ENCODE results near the gene TMEM37.
"Not testable (repeated sequence)": the region's sequence is repeated elsewhere in the genome, so short reads cannot be mapped to it uniquely, and the experiment has no call there.

TMEM37 gene

GRCh38 chr2:119431155-119431975, at the start of gene TMEM37:
TSS of gene TMEM37 (plus strand) at chr2:119431854. CDS start at chr2:119431904, 50 bp downstream.
- DNase-seq (ENCODE audit: low spot score) (peak; percentile 55), FAIRE-seq (no peak)

GRCh38 chr2:119383410-119384140, 48.1 kb upstream of the TMEM37 start:
- FAIRE-seq = no peak
- no peak for DNase-seq (ENCODE audit: low spot score)

GRCh38 chr2:119384971-119385370, 46.7 kb upstream of the TMEM37 start:
- no peak for FAIRE-seq
- DNase-seq (ENCODE audit: low spot score) = no peak

GRCh38 chr2:119385466-119385865, 46.2 kb upstream of the TMEM37 start:
- no peak for FAIRE-seq
- no peak for DNase-seq (ENCODE audit: low spot score)

GRCh38 chr2:119387381-119388129, 44.1 kb upstream of the TMEM37 start:
- peak; percentile 98 for FAIRE-seq

GRCh38 chr2:119389615-119390306, 41.9 kb upstream of the TMEM37 start:
- peak; percentile 23 for DNase-seq (ENCODE audit: low spot score)
- FAIRE-seq = peak; percentile 69

More at GRCh38 chr2:119387381-119388129, 44.1 kb upstream of the TMEM37 start:
- DNase-seq (ENCODE audit: low spot score) = peak; percentile 86

GRCh38 chr2:119393971-119394748, 37.5 kb upstream of the TMEM37 start:
- DNase-seq (ENCODE audit: low spot score) (no peak), FAIRE-seq (no peak)

GRCh38 chr2:119397196-119397595, 34.5 kb upstream of the TMEM37 start:
- DNase-seq (ENCODE audit: low spot score) (no peak), FAIRE-seq (no peak)

GRCh38 chr2:119402106-119402505, 29.5 kb upstream of the TMEM37 start:
- FAIRE-seq = no peak
- DNase-seq (ENCODE audit: low spot score) = no peak

- DNase-seq (ENCODE audit: low spot score) = no peak
- no peak for FAIRE-seq
Observed at GRCh38 chr2:119402645-119403560, 28.8 kb upstream of the TMEM37 start.

- DNase-seq (ENCODE audit: low spot score); FAIRE-seq: not testable (repeated sequence)
Observed at GRCh38 chr2:119403618-119404017, 28.0 kb upstream of the TMEM37 start.

GRCh38 chr2:119405151-119405550, 26.5 kb upstream of the TMEM37 start:
- no peak for DNase-seq (ENCODE audit: low spot score)
- no peak for FAIRE-seq

GRCh38 chr2:119407430-119408220, 24.0 kb upstream of the TMEM37 start:
- peak; percentile 71 for FAIRE-seq
- peak; percentile 44 for DNase-seq (ENCODE audit: low spot score)

- FAIRE-seq (no peak), DNase-seq (ENCODE audit: low spot score) (no peak)
Observed at GRCh38 chr2:119408221-119408619, 23.4 kb upstream of the TMEM37 start.

- DNase-seq (ENCODE audit: low spot score) = no peak
- no peak for FAIRE-seq
Observed at GRCh38 chr2:119409506-119409905, 22.1 kb upstream of the TMEM37 start.

- FAIRE-seq = no peak
- no peak for DNase-seq (ENCODE audit: low spot score)
Observed at GRCh38 chr2:119414894-119415293, 16.8 kb upstream of the TMEM37 start.

GRCh38 chr2:119415630-119416029, 16.0 kb upstream of the TMEM37 start:
- no peak for DNase-seq (ENCODE audit: low spot score)
- FAIRE-seq = no peak

- DNase-seq (ENCODE audit: low spot score) (no peak), FAIRE-seq (no peak)
Observed at GRCh38 chr2:119416299-119416923, 15.2 kb upstream of the TMEM37 start.
